Measurements from ENCODE around the gene CRACR2B.

Gene CRACR2B

GRCh38 chr11:843086-843734 lies 15.5 kb downstream of the CRACR2B start:
- peak overlapping the region; percentile 78 for H3K4me3 ChIP-seq (ENCODE audit: low read depth, low read length)

DNA sequence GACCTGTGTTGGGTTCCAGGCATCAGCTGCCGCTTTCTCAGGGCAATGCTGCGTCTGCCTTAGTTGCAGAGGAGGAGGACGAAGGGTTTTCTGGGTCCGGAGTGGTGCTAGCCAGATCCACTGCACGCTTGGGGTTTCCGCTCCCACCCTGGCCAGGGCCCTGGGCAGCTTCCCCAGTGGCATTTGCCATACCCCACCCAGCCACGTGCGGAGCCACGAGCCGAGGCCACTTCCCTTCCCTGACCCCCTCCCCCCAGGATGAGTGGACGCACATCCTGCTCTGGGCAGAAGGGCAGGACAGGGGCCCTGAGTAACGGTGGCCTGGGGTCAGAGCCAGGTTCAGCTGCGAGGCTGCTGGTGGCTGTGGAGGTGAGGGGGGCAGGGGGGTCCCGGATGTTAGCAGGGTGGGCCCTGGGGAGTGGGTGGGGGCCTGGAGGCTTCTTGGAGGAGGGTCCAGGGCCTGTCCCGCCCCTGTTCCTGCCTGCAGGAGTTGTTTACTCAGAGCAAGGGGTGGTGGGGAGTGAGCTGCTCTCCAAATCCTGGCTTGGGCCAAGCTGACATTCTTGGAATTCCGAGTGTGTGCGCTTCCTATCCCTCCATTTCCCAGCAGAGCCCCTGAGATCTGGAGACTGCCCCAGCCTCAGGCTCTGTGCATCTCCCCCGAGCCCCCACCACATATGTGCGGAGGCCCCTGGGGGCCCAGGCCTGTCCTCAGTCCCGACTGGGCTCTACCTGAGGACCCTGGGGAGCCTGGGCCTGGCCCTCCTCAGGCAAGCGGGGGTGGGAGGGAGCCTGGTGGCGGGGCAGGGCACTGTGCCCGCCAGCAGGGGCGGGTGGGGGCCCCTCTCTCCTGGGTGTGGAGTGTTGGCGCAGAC lies 16.3 kb downstream of the CRACR2B start:
- no peaks in the 10 kb centered on the region for H3K27me3 ChIP-seq (ENCODE audit: control insufficient read depth, insufficient read depth, low read length)
- no peaks in the 10 kb centered on the region for H3K9me3 ChIP-seq (ENCODE audit: control insufficient read depth, insufficient read depth, low read length)
- peak overlapping the region; percentile 70 for H3K9ac ChIP-seq (ENCODE audit: low read depth, low read length)
- peaks cover 17% of the 10 kb centered on the region for H3K4me1 ChIP-seq (ENCODE audit: control insufficient read depth, insufficient read depth, low read length)
- peaks cover 14% of the 10 kb centered on the region for H3K36me3 ChIP-seq (ENCODE audit: control insufficient read depth, insufficient read depth, low read length)
- H3K4me3 ChIP-seq (ENCODE audit: low read depth, low read length) = peak overlapping the region; percentile 78

More at GRCh38 chr11:843086-843734, 15.5 kb downstream of the CRACR2B start:
- H3K27me3 ChIP-seq (ENCODE audit: control insufficient read depth, insufficient read depth, low read length) = no peaks in the 10 kb centered on the region
- H3K9ac ChIP-seq (ENCODE audit: low read depth, low read length) = peak overlapping the region; percentile 70
- H3K4me1 ChIP-seq (ENCODE audit: control insufficient read depth, insufficient read depth, low read length) = peaks cover 18% of the 10 kb centered on the region
- no peaks in the 10 kb centered on the region for H3K9me3 ChIP-seq (ENCODE audit: control insufficient read depth, insufficient read depth, low read length)
- H3K36me3 ChIP-seq (ENCODE audit: control insufficient read depth, insufficient read depth, low read length) = peaks cover 20% of the 10 kb centered on the region

DNA sequence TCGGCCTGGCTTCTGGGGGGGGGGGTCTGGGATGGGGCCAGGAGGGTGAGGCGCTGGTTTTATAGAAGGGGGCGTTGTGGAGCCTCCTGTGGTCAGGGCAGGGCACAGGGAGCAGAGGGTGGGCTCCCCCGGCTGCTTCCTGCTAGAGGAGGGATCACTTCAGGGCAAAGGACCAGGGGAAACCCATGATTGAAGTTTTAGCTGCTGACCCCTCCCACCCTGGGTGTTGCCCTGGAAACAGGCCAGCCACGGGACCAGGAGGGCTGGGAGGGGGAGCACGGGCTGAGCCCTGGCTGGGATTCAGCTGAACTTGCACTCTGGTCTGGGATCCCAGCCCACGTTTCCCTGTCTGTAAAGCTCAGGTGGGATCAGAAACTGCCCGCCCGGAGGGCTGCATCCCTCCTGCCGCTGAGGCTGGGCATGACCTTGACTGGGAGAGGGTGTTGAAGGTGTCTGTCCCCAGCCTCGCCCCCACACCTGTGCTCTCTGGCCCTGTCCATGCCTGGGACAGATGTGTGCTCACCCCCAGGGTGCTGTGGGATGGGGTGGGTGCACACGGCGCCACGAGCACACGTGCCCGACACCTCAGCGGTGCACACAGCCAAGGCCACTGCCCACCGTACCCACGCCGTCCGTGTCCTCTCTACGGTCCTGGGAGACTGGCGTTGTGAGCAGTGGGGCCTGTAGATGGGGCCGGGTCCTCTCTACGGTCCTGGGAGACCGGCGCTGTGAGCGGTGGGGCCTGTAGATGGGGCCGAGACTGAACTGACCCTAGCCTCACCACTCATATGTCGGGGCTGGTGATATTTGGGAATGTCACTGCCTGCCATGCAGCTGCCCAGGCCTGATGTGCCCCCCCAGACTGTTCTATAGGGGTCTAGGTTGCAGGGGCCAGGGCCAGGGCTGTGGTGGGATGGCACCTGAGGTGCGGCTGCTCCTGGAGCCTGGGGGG lies 17.2 kb downstream of the CRACR2B start:
- H3K4me3 ChIP-seq (ENCODE audit: low read depth, low read length) = peak overlapping the region; percentile 70
- peaks cover 5% of the 10 kb centered on the region for H3K36me3 ChIP-seq (ENCODE audit: control insufficient read depth, insufficient read depth, low read length)
- H3K9me3 ChIP-seq (ENCODE audit: control insufficient read depth, insufficient read depth, low read length) = no peaks in the 10 kb centered on the region
- H3K27me3 ChIP-seq (ENCODE audit: control insufficient read depth, insufficient read depth, low read length) = no peaks in the 10 kb centered on the region
- H3K4me1 ChIP-seq (ENCODE audit: control insufficient read depth, insufficient read depth, low read length) = peaks cover 17% of the 10 kb centered on the region
- H3K9ac ChIP-seq (ENCODE audit: low read depth, low read length) = peak overlapping the region; percentile 12

GRCh38 chr11:845872-846495 lies 18.3 kb downstream of the CRACR2B start:
- no peaks in the 10 kb centered on the region for H3K27me3 ChIP-seq (ENCODE audit: control insufficient read depth, insufficient read depth, low read length)
- H3K4me3 ChIP-seq (ENCODE audit: low read depth, low read length) = peak overlapping the region; percentile 18
- no peaks in the 10 kb centered on the region for H3K9me3 ChIP-seq (ENCODE audit: control insufficient read depth, insufficient read depth, low read length)
- peaks cover 17% of the 10 kb centered on the region for H3K4me1 ChIP-seq (ENCODE audit: control insufficient read depth, insufficient read depth, low read length)
- no peak overlapping the region for H3K9ac ChIP-seq (ENCODE audit: low read depth, low read length)
- no peaks in the 10 kb centered on the region for H3K36me3 ChIP-seq (ENCODE audit: control insufficient read depth, insufficient read depth, low read length)

- Histone ChIP-seq H3K9me3 (ENCODE audit: control insufficient read depth, insufficient read depth, low read length) (no peaks in the 10 kb centered on the region), H3K4me3 (ENCODE audit: low read depth, low read length) (no peak overlapping the region), H3K9ac (ENCODE audit: low read depth, low read length) (no peak overlapping the region), H3K27me3 (ENCODE audit: control insufficient read depth, insufficient read depth, low read length) (no peaks in the 10 kb centered on the region), H3K4me1 (ENCODE audit: control insufficient read depth, insufficient read depth, low read length) (peaks cover 16% of the 10 kb centered on the region), H3K36me3 (ENCODE audit: control insufficient read depth, insufficient read depth, low read length) (no peaks in the 10 kb centered on the region)
Observed at GRCh38 chr11:846496-847098, 18.9 kb downstream of the CRACR2B start.

DNA sequence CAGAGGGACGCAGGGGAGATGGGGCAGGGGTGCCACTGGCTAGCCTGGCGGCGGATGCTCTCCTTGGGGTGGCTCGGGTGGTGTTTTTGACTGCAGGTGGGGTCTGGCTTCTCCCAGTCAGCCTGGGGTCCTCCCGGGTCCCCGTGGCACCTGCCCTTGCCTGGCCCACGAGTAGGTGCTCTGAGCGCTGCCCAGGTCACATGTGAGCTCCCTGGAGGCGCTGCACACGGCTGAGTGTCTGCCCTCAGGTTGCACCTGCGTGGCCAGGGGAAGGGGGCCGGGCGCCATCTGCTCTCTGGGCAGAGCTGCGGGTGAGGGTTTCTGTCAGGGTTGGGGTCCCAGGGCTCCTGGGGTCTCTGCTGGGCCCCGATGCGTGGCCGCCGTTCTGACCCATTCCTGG lies 20.2 kb downstream of the CRACR2B start:
- H3K9ac ChIP-seq (ENCODE audit: low read depth, low read length) = no peak overlapping the region
- H3K27me3 ChIP-seq (ENCODE audit: control insufficient read depth, insufficient read depth, low read length) = no peaks in the 10 kb centered on the region
- H3K9me3 ChIP-seq (ENCODE audit: control insufficient read depth, insufficient read depth, low read length) = no peaks in the 10 kb centered on the region
- no peak overlapping the region for H3K4me3 ChIP-seq (ENCODE audit: low read depth, low read length)
- H3K4me1 ChIP-seq (ENCODE audit: control insufficient read depth, insufficient read depth, low read length) = peaks cover 16% of the 10 kb centered on the region
- H3K36me3 ChIP-seq (ENCODE audit: control insufficient read depth, insufficient read depth, low read length) = no peaks in the 10 kb centered on the region

DNA sequence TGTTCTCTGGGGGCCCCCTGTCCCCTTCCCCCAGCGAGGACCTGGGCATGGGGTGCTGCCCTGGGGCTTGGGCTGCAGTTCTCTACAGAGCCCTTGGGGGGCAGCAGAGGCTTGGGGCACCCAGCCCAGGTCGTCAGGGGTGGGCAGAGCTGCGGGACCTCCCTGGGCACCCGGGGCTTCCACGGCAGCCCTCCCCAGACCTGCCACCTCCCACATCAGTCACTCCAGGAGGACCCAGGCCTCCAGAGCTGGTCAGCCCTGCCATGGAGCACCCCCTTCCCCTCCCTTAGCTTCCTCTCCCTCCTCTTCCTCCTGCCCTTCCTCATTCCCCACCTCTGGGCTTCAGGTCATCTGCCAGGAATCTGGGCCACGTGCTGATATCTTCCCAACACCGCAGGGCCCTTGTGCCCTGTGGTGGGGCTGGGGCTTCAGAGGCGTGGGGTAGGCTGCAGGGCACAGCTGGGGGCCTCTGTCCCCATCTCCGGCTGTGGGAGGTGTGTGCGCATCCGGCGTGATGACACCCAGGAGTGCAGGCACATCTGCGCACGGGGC lies 20.7 kb downstream of the CRACR2B start:
- Histone ChIP-seq H3K9ac (ENCODE audit: low read depth, low read length) (no peak overlapping the region), H3K27me3 (ENCODE audit: control insufficient read depth, insufficient read depth, low read length) (no peaks in the 10 kb centered on the region), H3K4me1 (ENCODE audit: control insufficient read depth, insufficient read depth, low read length) (peaks cover 16% of the 10 kb centered on the region), H3K9me3 (ENCODE audit: control insufficient read depth, insufficient read depth, low read length) (no peaks in the 10 kb centered on the region), H3K36me3 (ENCODE audit: control insufficient read depth, insufficient read depth, low read length) (no peaks in the 10 kb centered on the region), H3K4me3 (ENCODE audit: low read depth, low read length) (peak overlapping the region; percentile 55)

GRCh38 chr11:849104-849824 lies 21.5 kb downstream of the CRACR2B start:
- H3K9ac ChIP-seq (ENCODE audit: low read depth, low read length) = no peak overlapping the region
- no peaks in the 10 kb centered on the region for H3K36me3 ChIP-seq (ENCODE audit: control insufficient read depth, insufficient read depth, low read length)
- H3K27me3 ChIP-seq (ENCODE audit: control insufficient read depth, insufficient read depth, low read length) = no peaks in the 10 kb centered on the region
- peak overlapping the region; percentile 55 for H3K4me3 ChIP-seq (ENCODE audit: low read depth, low read length)
- peaks cover 16% of the 10 kb centered on the region for H3K4me1 ChIP-seq (ENCODE audit: control insufficient read depth, insufficient read depth, low read length)
- H3K9me3 ChIP-seq (ENCODE audit: control insufficient read depth, insufficient read depth, low read length) = no peaks in the 10 kb centered on the region

GRCh38 chr11:849951-850774 lies 22.4 kb downstream of the CRACR2B start:
- no peaks in the 10 kb centered on the region for H3K27me3 ChIP-seq (ENCODE audit: control insufficient read depth, insufficient read depth, low read length)
- H3K36me3 ChIP-seq (ENCODE audit: control insufficient read depth, insufficient read depth, low read length) = peaks cover 6% of the 10 kb centered on the region
- H3K4me1 ChIP-seq (ENCODE audit: control insufficient read depth, insufficient read depth, low read length) = peaks cover 12% of the 10 kb centered on the region
- no peaks in the 10 kb centered on the region for H3K9me3 ChIP-seq (ENCODE audit: control insufficient read depth, insufficient read depth, low read length)
- H3K4me3 ChIP-seq (ENCODE audit: low read depth, low read length) = peak overlapping the region; percentile 63
- H3K9ac ChIP-seq (ENCODE audit: low read depth, low read length) = no peak overlapping the region

Data from iPS-15b (cell line).